Kidney tubule cell (primary cell): ENCODE measurements around the gene TRIM62.

ENCODE experiments used
- DNase-seq: peaks from one replicate; pipeline ENCODE4 v3.0.0-alpha.2; 2018; ENCODE audit warnings: low spot score

The TRIM62 gene

DNA sequence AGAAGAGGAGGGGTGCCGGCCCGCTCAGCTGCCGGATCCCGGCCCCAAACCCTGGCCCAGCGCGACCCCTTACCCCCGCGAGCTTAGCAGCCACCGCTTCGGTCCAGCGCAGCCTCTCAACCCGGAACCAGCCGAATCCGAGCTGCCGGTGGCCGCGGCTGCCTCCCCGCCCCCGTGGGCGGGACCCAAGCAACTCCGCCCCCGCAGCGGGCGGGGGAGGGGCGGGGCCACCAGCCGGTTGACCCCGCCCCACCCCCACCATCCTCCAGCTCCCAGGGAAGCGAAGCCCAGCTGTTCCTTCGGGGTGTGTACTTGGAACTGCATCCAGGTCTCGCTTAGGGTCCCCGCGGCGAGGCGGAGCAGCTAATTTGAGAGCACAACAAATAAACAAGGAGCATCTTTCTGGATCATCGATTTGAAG, at the start of gene TRIM62:
Gene TRIM62, minus strand, starts transcription at position 123 of the 421 bp plus-strand sequence. CDS start 611 bp downstream, outside the sequence.
- DNase-seq = peak; percentile 84

DNA sequence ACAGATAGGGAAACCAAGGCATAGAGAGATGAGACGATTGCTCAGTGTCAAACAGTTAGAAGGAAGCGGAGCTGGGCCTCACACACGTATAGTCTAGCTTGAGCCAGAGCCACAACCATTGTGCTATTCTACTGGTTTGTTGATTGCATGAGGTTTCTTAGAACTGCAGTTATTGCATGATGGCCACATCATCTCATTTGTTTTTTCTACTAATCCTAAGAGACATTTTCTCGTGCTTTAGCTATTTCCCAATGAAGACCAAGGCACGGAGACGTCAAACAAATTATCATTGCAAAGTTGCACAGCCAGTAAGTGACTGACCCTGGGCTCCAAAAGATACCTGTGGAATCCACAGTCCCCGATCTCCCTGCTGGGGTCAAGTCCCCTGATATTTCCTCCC, 49.3 kb upstream of the TRIM62 start:
- no peak for DNase-seq

DNA sequence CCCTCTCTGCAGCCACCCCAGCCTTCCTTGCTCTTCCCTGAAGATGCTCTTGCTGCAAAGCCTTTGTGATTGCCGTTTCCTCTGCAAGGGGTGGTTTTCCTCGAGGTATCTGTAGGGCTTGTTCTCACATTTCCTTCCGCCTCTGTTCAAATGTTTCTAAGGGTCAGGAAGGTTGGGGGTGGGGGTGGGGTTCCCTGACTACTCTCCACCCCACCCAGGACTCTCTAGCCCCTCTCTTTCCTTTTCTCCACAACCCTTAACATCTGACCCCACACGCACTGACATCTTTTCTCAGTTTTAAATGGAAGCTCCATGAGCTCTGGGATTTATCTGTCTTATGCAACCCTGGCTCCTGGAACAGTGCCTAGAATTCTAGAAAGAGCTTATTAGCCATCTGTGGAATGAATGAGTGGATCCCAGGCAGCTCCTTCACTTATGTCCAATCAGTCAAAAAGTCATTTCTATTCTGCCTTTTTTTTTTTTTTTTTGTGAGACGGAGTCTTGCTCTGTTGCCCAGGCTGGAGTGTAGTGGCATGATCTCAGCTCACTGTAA, 47.2 kb upstream of the TRIM62 start:
- DNase-seq = peak; percentile 34

DNA sequence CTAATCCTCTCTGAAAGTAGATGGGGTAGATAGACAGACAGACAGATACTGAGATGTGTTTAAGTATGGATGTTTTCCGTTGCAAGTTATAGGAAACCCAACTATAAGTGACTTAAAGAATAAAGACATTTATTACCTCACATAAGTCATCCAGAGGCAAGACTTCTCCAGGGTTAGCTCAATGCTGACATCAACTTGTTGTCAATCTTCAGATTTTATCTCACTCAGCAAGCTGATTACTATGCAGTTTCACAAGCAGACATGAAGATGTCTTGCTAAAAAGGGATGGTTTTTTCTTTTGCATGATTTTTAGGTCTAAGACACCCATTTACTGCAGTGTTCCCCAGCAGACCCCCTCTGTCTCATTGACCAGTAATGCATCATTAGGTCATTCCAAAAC, 43.7 kb upstream of the TRIM62 start:
- DNase-seq = no peak

DNA sequence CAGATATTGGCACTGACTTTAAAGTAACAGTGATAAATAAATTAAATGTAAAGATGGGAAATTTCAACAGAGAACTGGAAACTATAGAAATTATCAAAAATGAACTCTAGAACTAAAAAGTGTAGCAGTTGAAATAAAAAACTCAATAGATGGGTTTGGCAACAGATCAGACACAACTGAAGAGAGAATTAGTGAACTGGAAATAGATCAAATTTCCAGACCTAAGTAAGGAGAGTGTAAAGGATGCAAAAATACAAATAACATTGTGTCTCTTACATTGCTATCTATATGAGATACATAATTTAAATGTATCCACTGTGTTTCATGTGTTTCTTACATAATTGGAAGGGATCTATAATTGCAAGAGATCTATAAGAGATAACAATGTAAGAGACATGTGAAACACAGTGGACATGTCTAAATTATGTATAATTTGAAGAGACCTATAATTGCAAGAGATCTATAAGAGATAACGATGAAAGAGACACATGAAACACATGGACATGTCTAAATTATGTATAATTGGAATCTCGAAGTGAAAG, 42.4 kb upstream of the TRIM62 start:
- DNase-seq = no peak

DNA sequence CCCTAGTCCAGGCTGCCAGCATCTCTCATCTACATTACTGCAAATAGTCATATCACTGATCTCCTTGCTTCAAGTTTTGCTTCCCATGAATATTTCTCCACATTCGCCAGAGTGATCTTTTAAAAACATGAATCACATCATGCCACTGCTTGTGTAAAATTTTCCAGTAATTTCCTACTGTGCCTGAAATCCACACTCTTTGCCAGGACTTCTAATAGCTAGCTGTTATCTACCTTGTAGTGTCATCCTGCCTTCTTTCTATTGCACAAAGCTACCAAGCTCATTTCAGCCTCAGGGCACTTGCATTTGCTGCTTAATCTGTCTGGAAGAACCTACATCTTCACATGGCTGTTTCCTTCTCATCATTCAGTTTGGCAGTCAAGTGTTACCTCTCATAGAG, 40.5 kb upstream of the TRIM62 start:
- no peak for DNase-seq

DNA sequence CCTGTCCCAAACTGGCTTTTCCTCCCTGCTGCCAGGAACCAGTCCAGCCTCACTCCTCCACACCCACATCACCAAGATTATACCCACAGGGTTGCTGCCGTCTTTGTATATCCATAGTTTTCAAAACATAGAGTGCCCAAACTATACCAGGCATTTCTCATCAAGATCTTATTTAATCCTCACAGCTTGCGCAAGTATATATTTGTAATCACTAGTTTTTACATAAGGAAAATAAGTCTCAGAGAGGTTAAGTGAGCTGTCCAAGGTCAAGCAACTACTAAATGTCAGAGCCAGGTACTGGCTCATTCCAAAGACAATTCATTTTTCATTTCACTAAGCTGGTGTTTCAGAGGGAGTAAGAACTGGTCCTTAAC, 39.5 kb upstream of the TRIM62 start:
- no peak for DNase-seq

DNA sequence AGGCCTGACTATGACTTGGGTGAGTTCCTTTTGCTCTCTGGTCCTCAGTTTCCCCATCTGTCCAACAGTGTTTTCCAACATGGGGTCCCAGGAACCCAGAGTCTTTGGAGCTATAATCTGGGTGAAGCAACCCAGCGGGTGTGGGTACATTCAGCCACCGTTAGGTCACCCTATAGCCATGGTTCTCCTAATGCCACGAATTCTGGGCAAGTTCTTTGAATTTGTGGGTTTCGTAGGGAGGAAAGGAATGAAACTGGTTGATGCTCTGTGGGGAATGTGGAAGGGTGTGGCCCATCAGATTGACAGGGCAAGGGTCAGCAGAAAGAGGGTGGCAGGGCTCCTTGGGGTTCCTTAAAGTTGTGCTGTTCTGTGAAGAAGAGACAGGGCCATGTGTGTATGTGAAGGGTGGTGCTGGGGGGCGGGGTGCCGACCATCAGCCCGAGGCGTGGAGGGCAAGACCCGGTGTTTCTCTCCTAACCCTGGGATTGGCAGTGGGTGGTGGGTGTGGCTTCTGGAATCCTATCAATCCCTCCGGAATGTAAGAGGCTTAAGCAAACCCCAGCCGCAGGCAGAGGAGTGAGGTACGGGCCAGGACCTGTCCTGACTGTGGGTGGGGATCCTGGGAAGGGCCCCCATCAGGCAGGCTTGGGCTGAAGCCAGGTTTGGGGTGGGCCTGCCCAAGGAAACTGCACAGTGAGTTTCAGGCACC, 39.0 kb upstream of the TRIM62 start:
- DNase-seq = no peak

DNA sequence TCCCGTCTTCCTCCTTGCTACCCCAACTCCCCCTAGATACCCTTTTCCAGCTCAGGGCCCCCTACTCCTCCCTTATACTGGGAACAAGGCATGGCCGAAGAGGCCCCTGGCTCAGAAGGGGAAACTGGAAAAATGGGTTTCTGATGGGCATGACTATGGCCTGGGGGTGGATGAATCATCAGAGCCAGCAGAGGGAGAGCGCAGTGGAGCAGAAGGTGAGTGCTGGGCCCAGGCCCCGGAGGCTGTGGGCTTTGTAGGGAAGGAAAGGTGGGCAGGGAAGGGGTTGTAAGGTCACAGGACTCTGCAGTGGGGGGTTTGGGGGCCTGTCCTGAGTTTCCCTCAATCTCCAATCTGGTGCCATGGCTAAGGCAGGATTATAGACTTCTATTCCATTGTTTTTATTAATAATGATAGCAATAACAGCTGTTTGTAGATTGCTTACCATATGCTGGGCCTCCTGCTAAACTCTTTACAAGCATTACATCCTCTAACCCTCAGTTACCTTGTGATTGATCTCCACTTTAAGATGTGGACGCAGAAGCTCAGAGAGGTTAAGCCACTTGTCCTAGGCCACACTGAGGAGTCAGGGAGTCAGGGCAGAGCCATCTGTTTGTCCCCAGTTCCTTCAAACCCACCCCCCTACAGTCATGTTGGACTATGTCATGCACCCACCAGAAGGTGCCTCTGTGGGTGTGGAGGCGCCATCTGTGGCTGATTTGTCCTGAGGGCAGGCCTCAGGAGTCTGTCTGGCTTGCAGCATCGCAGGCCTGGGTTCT, 38.2 kb upstream of the TRIM62 start:
- DNase-seq = peak; percentile 52

DNA sequence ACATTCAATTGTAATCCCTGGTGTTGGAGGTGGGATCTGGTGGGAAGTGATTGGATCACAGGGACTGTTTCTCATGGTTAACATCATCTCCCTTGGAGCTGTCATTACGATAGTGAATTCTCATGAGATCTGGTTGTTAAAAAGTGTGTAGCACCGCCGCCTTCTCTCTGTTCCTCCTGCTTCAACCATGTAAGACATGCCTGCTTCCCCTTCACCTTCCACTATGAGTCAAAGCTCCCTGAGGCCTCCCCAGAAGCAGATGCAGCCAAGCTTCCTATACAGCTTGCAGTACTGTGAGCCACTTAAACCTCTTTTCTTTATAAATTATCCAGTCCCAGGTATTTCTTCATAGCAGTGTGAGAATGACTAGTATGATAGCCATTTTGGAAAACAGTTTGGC, 30.1 kb upstream of the TRIM62 start:
- DNase-seq = no peak

DNA sequence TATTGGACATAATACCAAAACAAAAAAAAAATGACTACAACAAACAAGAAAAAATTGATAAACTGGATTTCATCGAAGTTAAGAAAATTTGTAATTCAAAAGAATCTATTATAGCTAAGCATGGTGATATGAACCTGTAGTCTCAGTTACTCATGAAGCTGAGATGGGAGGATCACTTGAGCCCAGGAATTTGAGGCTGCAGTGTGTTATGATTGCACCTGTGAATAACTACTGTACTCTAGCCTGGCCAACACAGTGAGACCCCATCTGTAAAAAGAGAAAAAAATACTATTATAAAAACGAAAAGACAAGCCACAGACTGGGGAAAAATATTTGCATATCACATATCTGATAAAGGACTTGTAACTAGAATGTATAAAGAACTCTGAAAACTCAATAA, 24.5 kb upstream of the TRIM62 start:
- DNase-seq = no peak

DNA sequence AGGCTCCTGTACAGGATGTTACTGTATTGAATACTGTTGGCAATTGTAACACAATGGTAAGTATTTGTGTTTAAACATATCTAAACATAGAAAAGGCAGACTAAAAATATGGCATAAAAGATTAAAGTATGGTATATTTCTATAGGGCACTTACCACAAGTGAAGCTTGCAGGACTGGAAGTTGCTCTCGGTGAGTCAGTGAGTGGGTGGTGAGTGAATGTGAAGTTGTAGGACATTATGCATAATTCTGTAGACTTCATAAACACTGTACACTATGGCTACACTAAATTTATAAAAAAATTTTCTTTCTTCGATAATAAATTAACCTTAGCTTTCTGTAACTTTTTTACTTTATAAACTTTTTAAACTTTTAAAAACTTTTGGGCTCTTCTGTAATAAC, 13.7 kb upstream of the TRIM62 start:
- no peak for DNase-seq

DNA sequence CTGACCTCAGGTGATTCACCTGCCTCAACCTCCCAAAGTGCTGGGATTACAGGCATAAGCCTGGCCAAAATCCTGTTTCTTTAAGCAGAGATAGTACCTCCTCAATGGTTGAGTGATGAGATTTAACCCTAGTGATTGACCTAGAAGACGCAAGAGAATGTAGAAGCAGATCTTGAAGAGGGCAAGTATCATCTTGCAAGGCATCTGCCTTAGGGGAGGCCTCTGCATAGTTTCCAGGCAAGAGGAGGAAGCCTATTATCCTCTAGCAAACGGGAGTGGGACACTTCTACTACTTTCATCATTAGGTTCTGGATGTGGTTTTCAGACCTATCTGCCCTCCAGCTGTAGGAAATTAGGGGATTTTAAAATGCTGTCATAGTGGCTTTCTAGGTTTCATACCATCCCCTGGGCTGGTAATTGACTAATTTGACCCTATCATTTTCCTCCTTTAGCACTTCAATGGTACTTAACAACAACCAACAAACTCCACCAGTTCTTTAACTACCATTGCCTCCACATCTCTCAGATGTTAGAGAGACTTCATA, 10.0 kb upstream of the TRIM62 start:
- DNase-seq = no peak

DNA sequence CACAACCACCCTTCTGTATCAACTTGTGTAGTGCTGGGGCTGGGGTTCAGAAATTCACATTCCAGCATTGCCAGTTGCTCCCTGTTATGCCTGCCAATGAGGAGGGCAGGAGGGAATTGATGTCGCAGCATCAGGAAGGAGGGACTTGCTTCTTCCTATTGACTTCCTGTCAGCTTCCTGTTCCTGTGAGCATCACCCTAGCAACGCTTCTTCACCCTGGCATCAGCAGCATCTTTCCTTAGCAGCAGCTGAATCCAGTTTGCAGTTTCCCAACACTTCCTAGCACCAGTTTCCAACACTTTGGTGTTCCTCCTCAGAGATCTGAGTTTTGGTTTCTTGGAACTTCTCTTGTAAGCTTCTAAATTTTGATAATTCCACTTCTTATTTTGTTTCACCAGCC, 8.9 kb upstream of the TRIM62 start:
- DNase-seq = no peak

DNA sequence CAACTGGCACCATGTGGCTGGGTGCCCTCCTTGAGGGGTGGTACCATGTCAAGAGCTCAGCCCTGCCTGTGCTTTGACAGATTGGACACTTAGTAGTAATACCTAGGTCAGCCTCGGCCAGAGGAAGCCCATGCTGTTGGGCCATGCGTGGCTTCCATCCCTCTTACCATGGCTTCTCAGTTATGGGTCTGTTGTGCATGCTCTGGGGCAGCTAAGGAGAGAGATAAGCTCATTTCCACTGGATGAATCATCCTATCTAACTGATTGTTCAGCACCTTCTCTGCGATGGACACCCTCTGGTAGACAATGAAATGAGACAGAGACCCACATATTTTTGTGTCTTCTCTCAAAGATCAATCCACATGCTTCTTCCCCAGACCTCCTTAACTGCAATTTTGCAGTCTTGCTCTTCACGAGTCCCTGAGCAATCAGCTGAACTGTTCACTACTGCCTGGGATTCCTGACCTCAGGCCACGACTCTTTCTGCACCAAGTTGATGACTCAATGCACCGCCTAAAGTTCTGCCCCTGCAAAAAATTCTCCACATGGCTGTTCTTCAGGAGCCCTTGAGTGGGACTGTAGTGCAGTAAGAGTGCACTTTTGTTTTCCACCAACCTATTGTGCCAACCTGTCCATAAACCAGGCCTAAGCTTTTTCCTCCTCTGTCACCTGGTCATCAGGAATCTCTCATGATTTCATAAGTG, 6.9 kb upstream of the TRIM62 start:
- peak; percentile 40 for DNase-seq

DNA sequence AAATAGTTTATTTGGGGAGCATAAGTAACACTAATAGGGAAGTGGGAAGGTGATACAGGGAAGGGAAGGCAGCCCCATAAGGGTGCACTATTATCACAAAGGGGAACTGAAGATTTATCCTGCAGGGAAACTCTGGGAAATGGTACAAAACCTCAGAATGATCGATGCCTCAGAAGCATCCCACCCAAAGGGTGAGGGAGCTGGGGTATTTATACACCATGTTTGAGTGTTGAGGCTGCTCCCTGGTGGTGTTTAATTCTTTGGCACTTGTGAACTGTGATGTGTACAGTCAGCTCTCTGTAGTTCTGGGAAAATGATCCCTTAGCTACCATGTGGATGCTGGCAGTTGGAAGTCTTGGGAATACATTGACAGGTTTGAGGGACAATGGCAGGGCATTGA, 5.1 kb upstream of the TRIM62 start:
- no peak for DNase-seq

DNA sequence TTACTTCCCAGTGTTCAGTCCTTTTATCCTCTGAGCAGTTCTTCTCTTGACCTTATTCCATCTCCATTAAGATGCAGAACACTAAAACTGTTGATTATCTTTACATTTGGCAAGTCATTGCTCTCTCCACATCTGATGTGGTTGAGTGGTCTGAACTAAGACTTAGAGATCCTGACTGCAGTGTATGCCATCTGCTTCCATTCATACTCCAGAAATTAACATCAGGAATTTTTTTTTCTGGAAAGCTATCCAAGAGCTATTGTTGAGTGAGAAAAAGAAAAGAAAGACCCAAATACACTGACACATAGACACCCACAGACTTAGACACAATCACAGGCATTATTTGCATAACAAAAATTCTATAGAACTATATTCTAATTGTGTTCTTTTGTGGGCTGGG, 3.7 kb upstream of the TRIM62 start:
- no peak for DNase-seq

DNA sequence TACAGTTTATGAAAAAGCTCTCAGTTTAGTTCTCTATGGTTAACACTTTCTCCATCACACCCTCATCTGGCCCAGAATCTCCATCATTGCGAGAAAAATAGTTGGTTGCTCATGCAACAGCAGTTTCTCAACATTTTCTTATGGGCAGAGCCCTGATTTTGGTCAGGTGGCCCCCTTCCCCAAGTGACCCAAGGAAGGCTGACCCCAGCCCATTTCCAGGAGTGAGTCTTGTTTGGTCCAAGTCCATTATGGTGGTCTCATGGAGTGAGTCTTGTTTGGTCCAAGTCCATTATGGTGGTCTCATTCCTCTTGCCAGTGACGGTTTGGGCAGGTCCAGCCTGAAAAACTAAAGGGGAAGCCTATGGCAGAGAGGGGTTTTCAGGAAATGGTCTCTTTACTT, 1.5 kb upstream of the TRIM62 start:
- DNase-seq = no peak

DNA sequence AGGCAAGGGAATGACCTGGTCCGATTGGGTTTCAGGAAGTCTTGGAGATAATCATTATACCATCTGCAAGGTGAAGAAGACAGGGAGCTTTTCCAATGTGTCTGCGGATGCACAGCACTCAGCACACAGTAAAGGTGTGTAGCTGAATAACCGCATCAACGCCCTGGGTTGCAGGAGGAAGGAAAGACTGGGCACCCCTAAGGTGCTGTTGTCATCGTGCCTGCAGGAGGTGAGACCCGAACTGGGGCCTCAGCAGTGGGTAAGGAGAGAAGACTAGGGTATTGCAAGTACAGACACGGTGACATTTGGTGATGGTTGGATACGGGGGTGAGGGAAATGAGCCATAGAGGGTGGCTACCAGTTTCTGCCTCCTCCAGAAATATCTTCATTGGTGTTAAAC, 1.1 kb upstream of the TRIM62 start:
- no peak for DNase-seq

DNA sequence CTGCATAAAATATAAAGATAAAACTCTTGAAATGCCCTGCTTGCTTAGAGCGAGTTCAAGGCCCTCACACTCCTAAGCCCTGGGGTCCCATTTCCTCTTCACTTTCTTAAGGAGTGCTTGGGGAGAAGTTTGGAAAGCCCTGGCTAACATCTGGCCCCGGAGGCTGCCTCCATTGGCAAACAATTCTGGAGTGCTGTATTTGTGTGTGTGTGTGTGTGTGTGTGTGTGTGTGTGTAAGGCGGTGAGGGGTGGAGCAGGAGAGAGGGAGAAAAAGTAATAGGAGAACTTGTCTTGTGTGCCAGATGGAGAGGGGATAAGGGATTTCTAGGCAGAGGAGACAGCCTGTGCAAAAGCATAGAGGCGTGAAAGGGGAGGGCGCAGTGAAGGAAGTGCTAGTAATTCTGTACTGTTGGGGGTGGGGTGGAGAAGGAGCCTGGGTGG, 578 bp upstream of the TRIM62 start:
- DNase-seq = no peak

DNA sequence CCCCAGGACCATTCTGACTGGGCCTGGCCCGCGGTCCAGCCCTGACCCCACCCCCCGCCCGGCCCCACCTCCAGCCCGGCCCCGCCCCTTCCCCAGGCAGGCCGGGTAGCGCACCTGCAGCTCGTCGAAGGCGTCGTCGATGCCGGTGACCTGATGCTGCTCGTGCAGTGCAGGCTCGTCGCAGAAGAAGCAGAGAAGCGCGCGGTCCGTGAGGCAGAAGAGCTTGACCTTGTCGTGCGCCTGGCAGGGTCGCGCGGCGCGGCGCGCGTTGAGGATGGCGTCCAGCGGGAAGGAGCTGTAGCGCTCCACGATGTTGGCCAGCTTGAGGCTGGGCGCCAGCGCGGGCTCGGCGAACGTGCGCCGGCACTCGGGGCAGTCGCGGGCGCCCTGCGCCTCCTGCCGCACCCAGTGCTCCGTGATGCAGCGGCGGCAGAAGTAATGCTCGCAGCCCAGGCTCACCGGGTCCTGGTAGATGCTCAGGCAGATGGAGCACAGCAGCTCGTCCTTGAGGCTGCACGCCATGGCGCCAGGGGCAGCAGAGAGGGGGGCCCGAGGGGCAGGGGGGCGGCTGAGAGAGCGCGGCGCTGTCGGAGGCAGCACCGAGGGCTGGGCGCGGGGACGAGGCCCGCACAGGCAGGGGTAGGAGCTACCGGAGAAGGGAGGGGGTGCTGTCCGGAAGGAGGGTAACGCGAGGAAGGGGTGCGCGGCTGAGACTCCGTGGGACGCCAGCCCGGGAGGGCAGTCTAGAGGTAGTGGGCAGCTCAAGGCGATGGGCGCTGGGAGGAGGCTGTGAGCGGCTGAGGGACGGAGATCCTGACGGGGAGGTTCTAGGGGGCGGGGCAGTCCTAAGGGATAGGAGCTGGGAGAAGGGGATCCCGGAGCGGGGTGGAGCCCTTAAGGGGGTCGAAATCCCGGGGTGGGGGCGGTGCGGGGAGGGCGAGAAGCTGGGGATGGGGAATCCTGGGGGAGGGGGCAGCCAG, 642 bp downstream of the TRIM62 start:
- DNase-seq = peak; percentile 86
